ENCODE measurements around the gene PYGB.

DNA sequence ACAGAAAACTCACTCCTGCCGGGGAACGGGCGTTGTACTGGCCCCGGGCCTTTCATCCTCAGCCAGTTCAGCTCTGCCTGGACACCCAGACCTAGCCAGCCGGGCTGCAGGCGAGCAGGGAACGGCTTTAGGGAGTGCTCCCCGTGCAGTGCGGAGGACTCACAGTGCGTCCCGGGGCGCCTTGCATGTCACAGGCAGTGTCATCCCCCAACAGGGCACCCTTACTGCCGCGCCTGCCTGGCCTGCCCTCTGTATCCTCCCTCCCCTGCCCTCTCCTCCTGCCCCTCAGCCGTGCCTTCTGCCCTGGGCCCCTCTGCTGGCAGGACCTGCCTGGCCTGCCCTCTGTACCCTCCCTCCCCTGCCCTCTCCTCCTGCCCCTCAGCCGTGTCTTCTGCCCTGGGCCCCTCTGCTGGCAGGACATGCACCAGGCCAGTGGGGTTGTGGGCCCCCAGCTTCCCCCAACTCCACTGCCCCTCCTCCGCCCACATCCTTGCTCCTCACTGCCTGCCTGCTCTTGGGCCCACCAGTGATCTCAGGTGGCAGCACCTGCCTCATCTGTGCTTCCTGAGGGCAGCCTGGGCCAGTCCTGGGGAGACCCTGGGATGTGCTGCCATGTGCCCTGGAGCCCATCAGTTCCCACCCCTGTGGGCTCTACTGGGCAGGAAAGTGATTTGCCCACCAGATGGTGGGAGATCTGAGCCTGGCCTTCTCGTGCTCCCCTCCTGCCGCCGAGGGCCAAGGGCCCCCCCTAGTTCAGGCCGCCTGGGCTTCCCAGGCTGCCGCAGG, 43.0 kb downstream of the PYGB start:
- no peak for TF ChIP-seq ZNF274 (IDR thresholded peaks at IDR 0.05; ENCODE audit: low read depth, low read length)
- TF ChIP-seq YY1 (IDR thresholded peaks at IDR 0.05; ENCODE audit: insufficient read depth, insufficient read length), result no peak

Data from NT2/D1 (cell line).